Limb (tissue), 2 donors: ENCODE measurements around the gene HS3ST6.
"Not testable (repeated sequence)": the region's sequence is repeated elsewhere in the genome, so short reads cannot be mapped to it uniquely, and the experiment has no call there.

Experiments used
- DNase-seq, 2 donors: peaks; one replicate each; pipeline ENCODE4 v3.0.0-alpha.2; 2016; ENCODE audit errors: extremely low spot score in 2 of 2

HS3ST6 gene

GRCh38 chr16:1907226-1907860 lies 10.9 kb downstream of the HS3ST6 start:
- no peak for DNase-seq

DNA sequence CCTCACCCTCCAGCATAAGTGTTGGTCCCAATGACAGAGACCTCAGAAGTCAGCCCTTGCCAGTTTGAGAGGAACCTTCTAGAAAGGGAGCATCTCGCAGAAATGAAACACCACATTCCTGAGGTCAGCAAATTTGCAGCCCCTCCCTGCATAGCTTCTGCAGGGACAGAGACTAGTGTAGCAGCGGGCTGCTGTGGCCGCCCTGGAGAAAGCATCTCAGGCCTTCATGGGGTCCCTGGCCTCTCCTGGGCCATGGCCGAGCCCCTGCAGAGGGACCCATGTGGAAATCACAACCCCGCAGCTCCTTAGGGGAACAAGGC lies 11.4 kb downstream of the HS3ST6 start:
- no peak for DNase-seq

GRCh38 chr16:1906055-1906845 lies 12.0 kb downstream of the HS3ST6 start:
- no peak for DNase-seq

GRCh38 chr16:1903845-1904840 lies 14.1 kb downstream of the HS3ST6 start:
- DNase-seq = no peak

DNA sequence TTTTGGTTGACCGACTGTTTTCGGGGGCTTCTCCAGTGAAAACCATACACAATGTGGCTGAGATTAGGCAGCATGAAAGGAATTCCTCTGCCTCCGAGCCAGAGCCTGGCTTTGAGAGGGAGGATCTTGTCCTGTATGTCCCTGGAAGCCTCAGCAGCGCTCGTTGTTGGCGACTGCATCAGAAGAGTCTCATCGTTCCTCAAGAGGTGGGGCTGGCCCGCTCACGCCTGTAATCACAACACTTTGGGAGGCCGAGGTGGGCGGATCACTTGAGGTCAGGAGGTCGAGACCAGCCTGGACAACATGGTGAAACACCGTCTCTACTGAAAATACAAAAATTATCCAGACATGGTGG lies 15.0 kb downstream of the HS3ST6 start:
- DNase-seq = no peak

- DNase-seq = no peak
Measured at GRCh38 chr16:1902547-1903219, 15.5 kb downstream of the HS3ST6 start.

GRCh38 chr16:1900452-1900774 lies 17.8 kb downstream of the HS3ST6 start:
- no peak for DNase-seq

DNA sequence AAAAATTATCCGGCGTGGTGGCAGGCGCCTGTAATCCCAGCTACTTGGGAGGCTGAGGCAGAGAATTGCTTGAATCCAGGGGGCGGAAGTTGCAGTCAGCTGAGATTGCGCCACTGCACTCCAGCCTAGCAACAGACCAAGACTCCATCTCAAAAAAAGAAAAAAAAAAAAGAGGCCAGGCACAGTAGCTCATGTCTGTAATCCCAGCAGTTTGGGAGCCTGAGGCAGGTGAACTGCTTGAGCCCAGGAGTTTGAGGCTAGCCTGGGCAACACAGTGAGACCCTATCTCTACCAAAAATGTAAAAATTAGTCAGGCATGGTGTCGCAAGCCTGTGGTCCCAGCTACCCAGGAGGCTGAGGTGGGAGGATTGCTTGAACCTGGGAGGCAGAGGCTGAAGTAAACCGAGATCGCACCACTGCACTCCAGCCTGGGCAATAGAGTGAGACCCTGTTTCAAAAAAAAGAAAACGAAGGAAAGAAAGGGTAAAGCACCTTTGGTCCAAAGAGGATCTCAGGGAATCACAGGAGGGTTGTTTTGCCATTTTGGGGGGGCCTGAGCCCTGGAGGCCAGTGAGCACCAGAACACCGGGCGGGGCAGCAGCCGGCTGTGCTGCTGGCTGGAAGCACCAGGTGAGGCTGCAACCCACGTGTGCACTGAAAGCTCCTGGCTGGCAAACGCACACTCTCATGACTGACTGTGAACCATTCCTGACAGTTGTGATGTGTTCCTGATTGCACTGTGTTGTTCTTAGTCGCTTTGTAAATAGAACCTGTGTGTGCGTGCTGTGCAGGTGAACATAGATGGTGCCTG lies 18.4 kb downstream of the HS3ST6 start:
- DNase-seq = no peak

GRCh38 chr16:1897692-1898091 lies 20.5 kb downstream of the HS3ST6 start:
- not testable (repeated sequence) for DNase-seq

GRCh38 chr16:1895949-1896675 lies 22.1 kb downstream of the HS3ST6 start:
- DNase-seq = no peak

GRCh38 chr16:1895068-1895467 lies 23.1 kb downstream of the HS3ST6 start:
- DNase-seq = no peak

GRCh38 chr16:1890708-1891050 lies 27.5 kb downstream of the HS3ST6 start:
- no peak for DNase-seq

- DNase-seq = no peak
Measured at GRCh38 chr16:1890024-1890707, 28.0 kb downstream of the HS3ST6 start.

DNA sequence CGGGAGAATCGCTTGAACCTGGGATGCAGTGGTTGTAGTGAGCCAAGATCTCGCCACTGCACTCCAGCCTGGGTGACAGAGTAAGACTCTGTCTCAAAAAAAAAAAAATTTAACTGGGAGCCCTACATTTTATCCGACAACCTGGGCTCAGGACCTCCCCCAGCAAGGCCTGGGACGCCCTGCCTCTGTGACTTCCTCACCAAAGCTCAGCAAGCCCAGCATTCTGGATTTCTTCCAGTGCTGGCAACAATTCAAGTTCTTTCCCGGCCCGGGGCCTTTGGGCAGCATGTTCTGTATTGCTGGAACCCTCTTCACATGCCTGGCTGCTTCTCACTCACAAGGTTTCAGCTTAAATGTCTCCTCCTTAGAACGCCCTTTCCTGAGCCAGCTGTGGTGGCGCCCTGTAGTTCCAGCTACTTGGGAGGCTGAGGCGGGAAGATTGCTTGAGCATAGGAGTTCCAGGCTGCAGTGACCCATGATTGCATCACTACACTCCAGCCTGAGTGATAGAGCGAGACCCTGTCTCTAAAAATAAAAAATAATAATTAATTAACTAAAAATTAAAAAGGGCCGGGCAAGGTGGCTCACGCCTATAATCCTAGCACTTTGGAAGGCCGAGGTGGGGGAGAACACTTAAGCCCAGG lies 30.4 kb downstream of the HS3ST6 start:
- no peak for DNase-seq

- no peak for DNase-seq
Measured at GRCh38 chr16:1884889-1885288, 33.3 kb downstream of the HS3ST6 start.

DNA sequence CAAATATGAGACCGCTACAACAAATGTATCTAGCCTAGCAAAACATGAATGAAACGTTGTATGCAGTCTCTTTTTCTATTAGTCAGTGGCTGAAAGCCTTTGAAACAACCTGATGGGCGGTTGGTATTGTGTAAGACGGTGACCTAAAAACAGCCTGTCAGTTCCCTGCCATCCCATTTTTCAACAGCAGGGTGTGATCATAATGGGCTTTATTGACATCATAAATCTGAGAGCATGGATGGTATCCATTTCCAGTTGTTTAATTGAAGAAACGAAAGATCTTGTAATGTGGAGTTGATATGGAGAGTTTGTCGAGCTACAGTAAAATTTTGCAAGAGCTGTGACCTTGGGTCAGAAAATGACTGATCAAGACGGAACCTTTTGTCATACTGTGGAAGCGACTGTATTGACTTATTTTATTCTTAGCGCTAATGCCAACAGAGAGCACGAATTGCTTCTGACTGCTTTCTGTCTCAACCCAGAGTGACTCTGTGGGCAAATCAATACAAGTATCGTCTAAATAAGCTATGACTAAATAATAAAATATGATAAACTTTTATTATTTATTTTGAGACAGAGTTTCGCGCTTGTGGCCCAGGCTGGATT lies 34.0 kb downstream of the HS3ST6 start:
- DNase-seq = no peak

DNA sequence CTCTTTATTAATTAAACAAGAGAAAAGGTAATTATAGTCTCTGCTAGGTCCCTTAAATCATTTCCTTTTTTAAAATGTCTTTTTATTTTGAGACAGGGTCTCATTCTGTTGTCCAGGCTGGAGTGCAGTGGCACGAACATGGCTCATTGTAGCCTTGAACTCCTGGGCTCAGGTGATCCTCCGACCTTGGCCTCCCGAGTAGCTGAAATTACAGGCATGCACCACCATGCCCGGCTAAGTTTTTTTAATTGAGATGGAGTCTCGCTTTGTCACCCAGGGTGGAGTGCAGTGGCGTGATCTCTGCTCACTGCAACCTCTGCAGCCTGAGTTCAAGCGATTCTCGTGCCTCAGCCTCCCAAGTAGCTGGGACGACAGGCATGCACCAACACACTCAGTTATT lies 37.0 kb downstream of the HS3ST6 start:
- DNase-seq = not testable (repeated sequence)

DNA sequence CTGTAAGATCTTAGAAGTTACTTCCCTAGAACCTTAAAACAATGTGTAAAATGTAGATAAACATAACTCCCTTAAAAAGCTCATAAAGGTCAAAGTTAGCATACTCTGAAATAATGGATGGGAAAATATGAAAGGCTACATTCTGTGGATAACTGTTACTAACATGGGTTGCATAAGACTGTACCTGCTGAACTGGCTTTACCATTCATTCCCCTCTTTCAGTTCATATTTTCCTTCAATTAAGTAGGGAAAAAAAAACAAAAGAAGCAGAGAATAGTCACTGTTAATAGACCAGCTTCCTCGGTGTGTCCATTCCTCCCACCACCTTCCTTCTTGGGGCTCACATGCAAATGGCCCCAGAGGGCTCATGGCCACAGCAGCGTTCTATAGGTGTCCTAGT lies 38.7 kb downstream of the HS3ST6 start:
- DNase-seq = no peak

DNA sequence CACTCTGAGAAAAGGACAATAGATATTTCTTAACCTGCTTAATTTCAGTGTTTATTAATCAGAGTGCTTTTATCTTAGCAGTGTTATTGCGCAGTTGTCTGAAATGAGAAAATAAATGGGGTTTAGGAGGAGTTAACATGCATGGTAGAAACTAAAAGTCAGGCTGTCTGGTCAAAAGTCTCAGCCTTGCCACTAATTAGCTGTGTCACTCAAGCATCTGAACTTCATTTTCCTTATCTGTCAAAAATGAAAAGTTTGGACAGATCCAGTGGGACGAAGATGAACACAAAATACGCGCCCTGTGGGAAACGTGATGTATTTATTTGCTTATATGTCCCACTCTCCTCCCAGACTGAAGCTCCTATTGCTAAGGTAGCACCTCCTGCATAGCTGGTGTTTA lies 40.0 kb downstream of the HS3ST6 start:
- no peak for DNase-seq
